SK-N-SH (cell line): Measurements from ENCODE around the gene BNIP3. TPM values are rescaled to one million over a fixed set of nuclear protein-coding genes. Genes with fewer than 3 reads are reported as not detected.

Experiments
- CTCF ChIA-PET: fragments of 300-600, 350-600 bp; formaldehyde crosslinking; extraction: SDS; loops from one replicate; lab custom pipeline; 2021; lab: Yijun Ruan, JAX
- POLR2A ChIA-PET: fragments of 350-600 bp; sonication (Branson Sonifier 250); formaldehyde crosslinking; extraction: SDS; loops from one replicate; lab custom pipeline; 2020; ENCODE audit warnings: antibody characterized with exemption, inconsistent platforms; lab: Yijun Ruan, JAX
- DNase-seq: peaks from one replicate; pipeline ENCODE4 v3.0.0; 2012
- H2AFZ ChIP-seq: fragments of 200-600 bp; sonication (generic); 2 replicates; pipeline ENCODE4 v1.8.1; 2016; ENCODE audit warnings: antibody characterized with exemption, mild to moderate bottlenecking, low read depth
- H3F3A ChIP-seq: fragments of 200-600 bp; sonication (generic); replicated peaks from 2 replicates; pipeline ENCODE3; 2016; ENCODE audit warnings: antibody characterized with exemption, mild to moderate bottlenecking; ENCODE audit not compliant: insufficient read depth
- H3K27ac ChIP-seq, 2 experiments: fragments of 200-500 bp in 1 of 2; fragments of 200-600 bp in 1 of 2; sonication (Bioruptor generic) in 1 of 2; sonication (generic), shearing (Covaris generic) in 1 of 2; 2 replicates each; pipeline versions ENCODE4 v1.5.1 to v1.6.1; 2014 to 2016; ENCODE audit warnings: low read depth in 2 of 2, inconsistent platforms in 1 of 2, low read length in 1 of 2, mild to moderate bottlenecking in 1 of 2, mixed read lengths in 1 of 2
- H3K27me3 ChIP-seq: fragments of 200-600 bp; sonication (generic), shearing (Covaris generic); 2 replicates; pipeline ENCODE4 v1.6.1; 2016; ENCODE audit warnings: mixed run types; ENCODE audit not compliant: insufficient read depth
- H3K36me3 ChIP-seq, 2 experiments: fragments of 200-500 bp in 1 of 2; fragments of 200-600 bp in 1 of 2; sonication (Bioruptor generic) in 1 of 2; sonication (generic) in 1 of 2; replicated peaks in 1 of 2; 2 replicates each; pipeline versions ENCODE3 to v1.5.1; 2014 to 2016; ENCODE audit warnings: low read length in 1 of 2, mild to moderate bottlenecking in 1 of 2; ENCODE audit not compliant: insufficient read depth in 2 of 2, control insufficient read depth in 1 of 2
- H3K4me1 ChIP-seq, 2 experiments: fragments of 200-500 bp in 1 of 2; fragments of 200-600 bp in 1 of 2; sonication (Bioruptor generic) in 1 of 2; sonication (generic), shearing (Covaris generic) in 1 of 2; 2 replicates each; pipeline versions ENCODE4 v1.5.1 to v1.6.1; 2014 to 2016; ENCODE audit warnings: low read depth in 1 of 2, low read length in 1 of 2, mixed run types in 1 of 2; ENCODE audit not compliant: insufficient read depth in 2 of 2, control insufficient read depth in 1 of 2
- H3K4me2 ChIP-seq: fragments of 200-600 bp; sonication (generic), shearing (Covaris generic); 2 replicates; pipeline ENCODE4 v1.6.1; 2017; ENCODE audit warnings: mixed run types
- H3K4me3 ChIP-seq, 2 experiments: fragments of 200-500 bp in 1 of 2; fragments of 200-600 bp in 1 of 2; sonication (Bioruptor generic) in 1 of 2; sonication (generic), shearing (Covaris generic) in 1 of 2; 2 replicates each; pipeline versions ENCODE4 v1.5.1 to v1.8.1; 2014 to 2016; ENCODE audit warnings: low read depth in 2 of 2, inconsistent platforms in 1 of 2, low read length in 1 of 2, mild to moderate bottlenecking in 1 of 2, mixed read lengths in 1 of 2, moderate library complexity in 1 of 2
- H3K79me2 ChIP-seq: fragments of 200-600 bp; sonication (generic); 2 replicates; pipeline ENCODE4 v1.8.1; 2017; ENCODE audit warnings: mild to moderate bottlenecking; ENCODE audit not compliant: insufficient read depth
- H3K9ac ChIP-seq: fragments of 200-600 bp; sonication (generic); 2 replicates; pipeline ENCODE4 v1.6.1; 2017; ENCODE audit warnings: mixed run types
- H3K9me2 ChIP-seq: fragments of 200-600 bp; sonication (generic); 2 replicates; pipeline ENCODE4 v1.6.1; 2017; ENCODE audit warnings: mixed run types
- H3K9me3 ChIP-seq: fragments of 200-600 bp; sonication (generic); 2 replicates; pipeline ENCODE4 v1.6.1; 2017; ENCODE audit warnings: mixed run types, mild to moderate bottlenecking, moderate library complexity
- H4K20me1 ChIP-seq: fragments of 200-600 bp; sonication (generic); 2 replicates; pipeline ENCODE4 v1.6.1; 2017; ENCODE audit warnings: mild to moderate bottlenecking, mixed run types; ENCODE audit not compliant: insufficient read depth
- CHD2 ChIP-seq: fragments of 150-350 bp; IDR thresholded peaks from 2 replicates; pipeline ENCODE4 v1.6.1; 2018; ENCODE audit warnings: low read length; ENCODE audit not compliant: partially characterized antibody
- EZH2phosphoT487 ChIP-seq: fragments of 200-600 bp; sonication (generic); IDR thresholded peaks from 2 replicates; pipeline ENCODE4 v1.6.1; 2017; ENCODE audit warnings: low read depth, mixed run types, mild to moderate bottlenecking, antibody characterized with exemption, moderate library complexity, borderline replicate concordance
- FOSL2 ChIP-seq: IDR thresholded peaks from 2 replicates; pipeline ENCODE4 v1.4.0; 2012; ENCODE audit warnings: low read depth, mild to moderate bottlenecking, moderate library complexity, borderline replicate concordance
- FOXM1 ChIP-seq: IDR thresholded peaks from 2 replicates; pipeline ENCODE4 v1.4.0; 2012; ENCODE audit warnings: low read depth, mild to moderate bottlenecking
- GATA2 ChIP-seq: sonication (generic); formaldehyde crosslinking; IDR thresholded peaks from 2 replicates; pipeline ENCODE4 v1.5.0; 2020; ENCODE audit warnings: mild to moderate bottlenecking, missing genetic modification reagents
- NFIC ChIP-seq: IDR thresholded peaks from 2 replicates; pipeline ENCODE4 v1.4.0; 2012; ENCODE audit warnings: borderline replicate concordance
- NRF1 ChIP-seq: IDR thresholded peaks from 2 replicates; pipeline ENCODE4 v1.6.1; 2012; ENCODE audit warnings: low read depth, mild to moderate bottlenecking, low read length
- RFX5 ChIP-seq: IDR thresholded peaks from 2 replicates; pipeline ENCODE4 v1.6.1; 2012; ENCODE audit warnings: mild to moderate bottlenecking, improper control_type of control experiment, low read length
- SIN3A ChIP-seq: IDR thresholded peaks from 2 replicates; pipeline ENCODE4 v1.6.1; 2012; ENCODE audit warnings: low read depth, mild to moderate bottlenecking, low read length, moderate library complexity, borderline replicate concordance
- SMC3 ChIP-seq: IDR thresholded peaks from 2 replicates; pipeline ENCODE4 v1.6.1; 2012; ENCODE audit warnings: low read depth, low read length, improper control_type of control experiment
- TAF1 ChIP-seq: IDR thresholded peaks from 2 replicates; pipeline ENCODE4 v1.6.1; 2012; ENCODE audit warnings: low read depth, mild to moderate bottlenecking, low read length, moderate library complexity, borderline replicate concordance
- YY1 ChIP-seq: IDR thresholded peaks from 2 replicates; pipeline ENCODE4 v1.4.0; 2012; ENCODE audit warnings: low read depth, mild to moderate bottlenecking
- WGBS: methylation state at CpG from one replicate; pipeline ENCODE4 v1.1.6; 2017; ENCODE audit warnings: low lambda C conversion rate; 5-methylcytosine and 5-hydroxymethylcytosine counted together
- polyA plus RNA-seq, 3 experiments: library from polyadenylated mRNA; depleted of rRNA; stranded (reverse); fragments of >200 nt; gene quantifications; 2 replicates each; pipeline ENCODE4 v1.2.3, GENCODE V29; 2012
- TF ChIP-seq, protein P1 (sequence below): IDR thresholded peaks from 2 replicates; pipeline ENCODE4 v1.4.0; 2012; ENCODE audit warnings: low read depth, borderline replicate concordance
- TF ChIP-seq, protein P2 (sequence below): IDR thresholded peaks from 2 replicates; pipeline ENCODE4 v1.4.0; 2012; ENCODE audit warnings: low read depth
- TF ChIP-seq, protein P3 (sequence below): IDR thresholded peaks from 2 replicates; pipeline ENCODE4 v1.6.1; 2012; ENCODE audit warnings: mild to moderate bottlenecking, low read depth, low read length, moderate library complexity

The BNIP3 gene
- polyA plus RNA-seq, 1 of the 3 experiments (the other 2 are of a cell fraction): 40.3 TPM

DNA sequence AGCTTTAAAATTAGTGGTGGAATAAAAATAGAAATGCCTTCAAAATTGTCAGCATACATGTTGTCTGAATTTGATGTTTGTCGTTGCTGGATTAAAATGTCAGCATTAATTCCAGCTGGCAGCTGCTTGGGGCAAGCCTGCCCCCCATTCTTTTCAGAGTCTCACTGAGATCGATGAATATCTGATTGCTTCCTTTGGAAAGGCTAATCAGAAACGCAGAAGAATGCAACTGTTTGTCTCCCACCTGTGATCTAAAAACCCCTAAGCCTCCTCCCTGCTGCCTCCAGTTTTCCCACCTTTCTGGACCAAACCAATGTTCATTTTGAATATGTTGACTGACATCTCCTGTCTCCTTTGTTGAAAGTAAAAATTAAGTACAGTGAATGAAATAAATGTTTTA lies 27.9 kb upstream of the BNIP3 start:
- DNase-seq: no peak
- H3K4me2 ChIP-seq: no peak overlapping the region
- H3F3A ChIP-seq: no peaks in the 10 kb centered on the region
- H3K9me3 ChIP-seq: no peaks in the 10 kb centered on the region
- H3K4me3 ChIP-seq: no peak overlapping the region
- H4K20me1 ChIP-seq: no peaks in the 10 kb centered on the region
- TF ChIP-seq TAF1 (no peak), SMC3 (no peak), FOXM1 (no peak), EZH2phosphoT487 (no peak), SIN3A (no peak), FOSL2 (no peak)
- TF ChIP-seq, protein P1, sequence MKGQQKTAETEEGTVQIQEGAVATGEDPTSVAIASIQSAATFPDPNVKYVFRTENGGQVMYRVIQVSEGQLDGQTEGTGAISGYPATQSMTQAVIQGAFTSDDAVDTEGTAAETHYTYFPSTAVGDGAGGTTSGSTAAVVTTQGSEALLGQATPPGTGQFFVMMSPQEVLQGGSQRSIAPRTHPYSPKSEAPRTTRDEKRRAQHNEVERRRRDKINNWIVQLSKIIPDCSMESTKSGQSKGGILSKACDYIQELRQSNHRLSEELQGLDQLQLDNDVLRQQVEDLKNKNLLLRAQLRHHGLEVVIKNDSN: no peak
- no peak overlapping the region for H2AFZ ChIP-seq
- CTCF ChIA-PET: interaction anchor here (1.7 to 9.1 kb wide), 2 partner anchors 14 to 133 kb away, joined by 6 to 72 read pairs; no protein-coding TSS in a partner anchor
- no peaks in the 10 kb centered on the region; the same call in 1 of the 2 replicates for H3K27me3 ChIP-seq
- POLR2A ChIA-PET: no interaction called here
- WGBS: 21% methylated on average over 3 of the region's 3 CpGs
- H3K9ac ChIP-seq: no peak overlapping the region
- H3K4me1 ChIP-seq: no peaks in the 10 kb centered on the region
- no peaks in the 10 kb centered on the region for H3K36me3 ChIP-seq
- H3K79me2 ChIP-seq: no peaks in the 10 kb centered on the region
- no peaks in the 10 kb centered on the region for H3K9me2 ChIP-seq
- H3K27ac ChIP-seq: no peak overlapping the region

DNA sequence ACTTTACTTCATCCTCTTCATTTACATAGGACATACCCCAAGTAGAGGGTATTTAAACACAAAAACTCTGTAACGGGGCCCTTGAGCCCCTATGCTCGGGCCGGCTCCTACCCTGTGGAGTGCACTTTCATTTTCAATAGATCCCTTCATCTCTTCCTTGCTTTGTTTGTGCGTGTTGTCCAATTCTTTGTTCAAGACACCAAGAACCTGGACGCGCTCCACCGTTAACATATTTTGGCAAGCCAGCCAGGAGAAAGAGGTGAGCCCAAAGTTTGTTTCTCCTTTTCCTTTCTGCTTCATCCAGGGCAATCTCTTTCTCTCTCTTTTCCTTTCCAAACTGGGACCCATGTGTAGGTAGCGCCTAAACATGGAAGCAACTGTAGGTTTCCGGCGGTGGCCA lies 26.0 kb upstream of the BNIP3 start:
- WGBS: 88% methylated on average over 10 of the region's 10 CpGs
- no peaks in the 10 kb centered on the region for H4K20me1 ChIP-seq
- no peaks in the 10 kb centered on the region for H3K36me3 ChIP-seq
- H3K4me2 ChIP-seq: no peak overlapping the region
- ChIA-PET POLR2A (no interaction called here), CTCF (interaction anchor here (1.2 to 9.1 kb wide), 3 partner anchors 13 to 132 kb away, joined by 3 to 72 read pairs (median 4); no protein-coding TSS in a partner anchor)
- no peak overlapping the region for H3K27ac ChIP-seq
- H3K9ac ChIP-seq: no peak overlapping the region
- H3K4me3 ChIP-seq: no peak overlapping the region
- no peak for TF ChIP-seq FOSL2
- no peak for TF ChIP-seq NFIC
- TF ChIP-seq GATA2 (CRISPR knock-in tag): no peak
- TF ChIP-seq NRF1: no peak
- TF ChIP-seq YY1: no peak
- no peaks in the 10 kb centered on the region for H3K79me2 ChIP-seq
- H2AFZ ChIP-seq: no peak overlapping the region
- no peaks in the 10 kb centered on the region for H3K4me1 ChIP-seq
- no peaks in the 10 kb centered on the region for H3K9me3 ChIP-seq
- no peak for DNase-seq
- H3F3A ChIP-seq: no peaks in the 10 kb centered on the region
- no peaks in the 10 kb centered on the region; the same call in 1 of the 2 replicates for H3K27me3 ChIP-seq
- H3K9me2 ChIP-seq: no peaks in the 10 kb centered on the region

DNA sequence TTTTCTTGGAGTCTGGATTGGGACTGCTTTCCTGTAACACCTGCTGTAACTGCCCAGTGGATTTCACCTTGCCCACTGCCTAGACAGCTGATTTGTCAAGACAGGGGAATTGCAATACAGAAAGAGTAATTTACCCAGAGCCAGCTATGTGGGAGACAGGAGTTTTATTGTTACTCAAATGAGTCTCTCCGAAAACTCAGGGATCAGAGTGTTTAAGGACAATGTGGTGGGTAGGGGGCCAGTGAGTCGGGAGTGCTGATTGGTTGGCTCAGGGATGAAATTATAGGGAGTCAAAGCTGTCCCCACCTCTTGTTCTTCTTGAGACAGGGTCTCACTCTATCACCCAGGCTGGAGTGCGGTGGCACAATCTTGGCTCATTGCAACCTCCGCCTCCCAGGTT lies 25.2 kb upstream of the BNIP3 start:
- Histone ChIP-seq H3K9ac (no peak overlapping the region), H2AFZ (no peak overlapping the region), H3K27ac (no peak overlapping the region), H3K79me2 (no peaks in the 10 kb centered on the region), H3K36me3 (no peaks in the 10 kb centered on the region), H3K4me1 (no peaks in the 10 kb centered on the region; a peak in 1 of 4 replicates), H3K4me3 (no peak overlapping the region), H3K4me2 (no peak overlapping the region), H3F3A (no peaks in the 10 kb centered on the region), H3K9me3 (no peaks in the 10 kb centered on the region), H3K9me2 (no peaks in the 10 kb centered on the region), H3K27me3 (no peaks in the 10 kb centered on the region; the same call in 1 of the 2 replicates), H4K20me1 (no peaks in the 10 kb centered on the region)
- WGBS: 81% methylated on average over 4 of the region's 4 CpGs
- DNase-seq: no peak
- ChIA-PET CTCF (interaction anchor here (1.2 to 9.1 kb wide), 4 partner anchors 13 to 132 kb away, joined by 3 to 72 read pairs (median 4); no protein-coding TSS in a partner anchor), POLR2A (no interaction called here)
- no peak for TF ChIP-seq NRF1
- TF ChIP-seq, protein P1: no peak
- TF ChIP-seq, protein P2, sequence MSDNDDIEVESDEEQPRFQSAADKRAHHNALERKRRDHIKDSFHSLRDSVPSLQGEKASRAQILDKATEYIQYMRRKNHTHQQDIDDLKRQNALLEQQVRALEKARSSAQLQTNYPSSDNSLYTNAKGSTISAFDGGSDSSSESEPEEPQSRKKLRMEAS: no peak
- no peak for TF ChIP-seq YY1
- TF ChIP-seq GATA2 (CRISPR knock-in tag): no peak
- no peak for TF ChIP-seq CHD2
- TF ChIP-seq, protein P3, sequence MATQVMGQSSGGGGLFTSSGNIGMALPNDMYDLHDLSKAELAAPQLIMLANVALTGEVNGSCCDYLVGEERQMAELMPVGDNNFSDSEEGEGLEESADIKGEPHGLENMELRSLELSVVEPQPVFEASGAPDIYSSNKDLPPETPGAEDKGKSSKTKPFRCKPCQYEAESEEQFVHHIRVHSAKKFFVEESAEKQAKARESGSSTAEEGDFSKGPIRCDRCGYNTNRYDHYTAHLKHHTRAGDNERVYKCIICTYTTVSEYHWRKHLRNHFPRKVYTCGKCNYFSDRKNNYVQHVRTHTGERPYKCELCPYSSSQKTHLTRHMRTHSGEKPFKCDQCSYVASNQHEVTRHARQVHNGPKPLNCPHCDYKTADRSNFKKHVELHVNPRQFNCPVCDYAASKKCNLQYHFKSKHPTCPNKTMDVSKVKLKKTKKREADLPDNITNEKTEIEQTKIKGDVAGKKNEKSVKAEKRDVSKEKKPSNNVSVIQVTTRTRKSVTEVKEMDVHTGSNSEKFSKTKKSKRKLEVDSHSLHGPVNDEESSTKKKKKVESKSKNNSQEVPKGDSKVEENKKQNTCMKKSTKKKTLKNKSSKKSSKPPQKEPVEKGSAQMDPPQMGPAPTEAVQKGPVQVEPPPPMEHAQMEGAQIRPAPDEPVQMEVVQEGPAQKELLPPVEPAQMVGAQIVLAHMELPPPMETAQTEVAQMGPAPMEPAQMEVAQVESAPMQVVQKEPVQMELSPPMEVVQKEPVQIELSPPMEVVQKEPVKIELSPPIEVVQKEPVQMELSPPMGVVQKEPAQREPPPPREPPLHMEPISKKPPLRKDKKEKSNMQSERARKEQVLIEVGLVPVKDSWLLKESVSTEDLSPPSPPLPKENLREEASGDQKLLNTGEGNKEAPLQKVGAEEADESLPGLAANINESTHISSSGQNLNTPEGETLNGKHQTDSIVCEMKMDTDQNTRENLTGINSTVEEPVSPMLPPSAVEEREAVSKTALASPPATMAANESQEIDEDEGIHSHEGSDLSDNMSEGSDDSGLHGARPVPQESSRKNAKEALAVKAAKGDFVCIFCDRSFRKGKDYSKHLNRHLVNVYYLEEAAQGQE: no peak
- no peak for TF ChIP-seq RFX5
